DND-41 (cell line): ENCODE data around the gene MTERF4.

ENCODE experiments used
- ATAC-seq: fragments of 200-7000 bp; cut with Tn5 transposase; 3 replicates; pipeline ENCODE4 v1.9.1; 2021; ENCODE audit warnings: low read depth; ENCODE audit not compliant: insufficient read depth
- DNase-seq: peaks from one replicate; pipeline ENCODE4 v3.0.0-alpha.2; 2020
- H2AFZ ChIP-seq: 2 replicates; pipeline ENCODE4 v1.6.0; 2012; ENCODE audit warnings: low read depth, low read length
- H3K27ac ChIP-seq: 2 replicates; pipeline ENCODE4 v1.5.1; 2012; ENCODE audit warnings: low read length, inconsistent platforms
- H3K27me3 ChIP-seq: fragments of 200-600 bp; sonication (generic); 2 replicates; pipeline ENCODE4 v1.6.0; 2012; ENCODE audit warnings: low read length, mild to moderate bottlenecking, inconsistent platforms; ENCODE audit not compliant: insufficient read depth, poor library complexity
- H3K36me3 ChIP-seq: 2 replicates; pipeline ENCODE4 v1.5.1; 2012; ENCODE audit warnings: low read length, inconsistent platforms; ENCODE audit not compliant: insufficient read depth
- H3K4me1 ChIP-seq: 2 replicates; pipeline ENCODE4 v1.5.1; 2012; ENCODE audit warnings: mild to moderate bottlenecking, low read length; ENCODE audit not compliant: insufficient read depth
- H3K4me2 ChIP-seq: 2 replicates; pipeline ENCODE4 v1.6.0; 2012; ENCODE audit warnings: mild to moderate bottlenecking, moderate library complexity, low read length, inconsistent platforms; ENCODE audit not compliant: insufficient read depth
- H3K4me3 ChIP-seq, 2 experiments: fragments of 200-600 bp in 1 of 2; shearing (Covaris generic) in 1 of 2; 2 replicates each; pipeline ENCODE4 v1.5.1; 2012 to 2016; ENCODE audit warnings: inconsistent platforms in 2 of 2, low read length in 2 of 2, mild to moderate bottlenecking in 2 of 2, low read depth in 1 of 2, moderate library complexity in 1 of 2
- H3K79me2 ChIP-seq: 2 replicates; pipeline ENCODE4 v1.6.0; 2012; ENCODE audit warnings: low read length, inconsistent platforms; ENCODE audit not compliant: insufficient read depth
- H3K9ac ChIP-seq: 2 replicates; pipeline ENCODE4 v1.6.0; 2012; ENCODE audit warnings: low read depth, mild to moderate bottlenecking, inconsistent platforms, low read length, moderate library complexity
- H3K9me3 ChIP-seq: 2 replicates; pipeline ENCODE4 v1.5.1; 2012; ENCODE audit warnings: low read length, moderate library complexity, mild to moderate bottlenecking, inconsistent platforms; ENCODE audit not compliant: insufficient read depth, severe bottlenecking
- H4K20me1 ChIP-seq: 2 replicates; pipeline ENCODE4 v1.6.0; 2012; ENCODE audit warnings: low read length; ENCODE audit not compliant: insufficient read depth
- CTCF ChIP-seq: IDR thresholded peaks from 2 replicates; pipeline ENCODE4 v1.5.1; 2012; ENCODE audit warnings: borderline replicate concordance, low read length, moderate library complexity, mild to moderate bottlenecking; ENCODE audit not compliant: poor library complexity, severe bottlenecking; ENCODE audit errors: extremely low read depth
- EZH2 ChIP-seq: IDR thresholded peaks from 3 replicates; pipeline ENCODE4 v1.6.1; 2012; ENCODE audit warnings: borderline replicate concordance, low read depth, mild to moderate bottlenecking, moderate library complexity, low read length, inconsistent platforms; ENCODE audit not compliant: severe bottlenecking

The MTERF4 gene

DNA sequence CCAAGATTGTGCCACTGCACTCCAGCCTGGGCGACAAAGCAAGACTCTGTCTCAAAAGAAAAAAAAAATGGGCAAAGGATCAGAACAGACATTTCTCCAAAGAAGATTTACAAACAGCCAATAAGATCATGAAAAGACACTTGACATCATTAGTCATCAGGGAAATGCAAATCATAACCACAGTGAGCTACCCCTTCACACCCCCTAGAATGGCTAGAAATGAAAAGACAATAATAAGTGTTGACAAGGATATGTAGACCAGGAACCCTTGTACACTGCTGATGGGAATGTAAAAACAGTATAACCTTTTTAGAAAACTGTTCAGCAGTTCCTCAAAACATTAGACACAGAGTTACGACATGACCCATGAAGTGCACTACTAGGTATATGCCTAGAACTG lies 18.4 kb upstream of the MTERF4 start:
- no peak for ATAC-seq
- no peak overlapping the region for H3K27ac ChIP-seq
- H3K4me1 ChIP-seq = no peaks in the 10 kb centered on the region
- H3K9ac ChIP-seq = no peak overlapping the region
- no peaks in the 10 kb centered on the region for H3K79me2 ChIP-seq
- no peaks in the 10 kb centered on the region for H3K27me3 ChIP-seq
- H3K36me3 ChIP-seq = peaks cover 55% of the 10 kb centered on the region
- no peaks in the 10 kb centered on the region for H3K9me3 ChIP-seq
- H2AFZ ChIP-seq = no peak overlapping the region
- peaks cover 6% of the 10 kb centered on the region; the same call in 1 of the 2 replicates for H4K20me1 ChIP-seq
- TF ChIP-seq CTCF = no peak
- no peak for TF ChIP-seq EZH2
- H3K4me3 ChIP-seq = no peak overlapping the region
- DNase-seq = no peak
- no peak overlapping the region for H3K4me2 ChIP-seq

DNA sequence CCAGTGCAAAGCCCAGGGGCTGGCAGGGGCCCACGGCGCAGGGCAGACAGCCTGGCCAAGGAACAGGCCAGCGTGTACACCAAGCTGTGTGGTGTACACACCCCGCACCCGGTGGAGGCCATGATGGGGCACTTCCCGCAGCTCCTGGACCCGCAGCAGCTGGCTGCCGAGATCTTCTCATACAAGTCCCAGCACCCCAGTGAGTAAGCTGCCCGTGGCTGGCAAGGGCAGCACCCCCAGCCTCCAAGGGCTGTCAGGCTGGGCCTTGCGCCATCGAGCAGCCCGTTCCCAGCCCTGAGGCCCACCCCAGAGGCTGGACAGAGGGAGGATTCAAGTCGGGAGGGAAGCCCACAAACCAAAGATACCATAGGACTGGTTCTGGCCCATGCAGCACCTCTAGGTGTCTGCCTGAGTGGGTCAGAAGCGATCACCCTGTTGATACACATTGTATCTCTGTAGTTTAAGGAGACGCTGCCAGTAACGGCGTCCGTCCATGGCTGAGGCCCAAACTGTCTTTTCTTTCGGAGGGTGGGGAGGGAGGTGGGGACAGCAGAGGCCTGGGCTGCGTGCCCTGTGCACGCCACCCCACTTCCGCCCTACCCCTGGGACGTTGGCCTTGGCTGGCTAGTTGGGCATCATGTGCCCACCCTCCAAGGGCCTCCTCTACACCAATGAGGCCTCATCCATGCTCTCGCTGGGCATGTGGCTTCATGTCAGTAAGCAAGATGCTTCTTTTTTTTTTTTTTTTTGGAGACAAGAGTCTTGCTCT lies 16.8 kb upstream of the MTERF4 start:
- peaks cover 62% of the 10 kb centered on the region for H3K36me3 ChIP-seq
- DNase-seq (no peak), ATAC-seq (no peak)
- H4K20me1 ChIP-seq = peaks cover 6% of the 10 kb centered on the region; the same call in 1 of the 2 replicates
- no peaks in the 10 kb centered on the region for H3K4me1 ChIP-seq
- no peaks in the 10 kb centered on the region for H3K9me3 ChIP-seq
- H3K27ac ChIP-seq = no peak overlapping the region
- H3K9ac ChIP-seq = no peak overlapping the region
- H2AFZ ChIP-seq = no peak overlapping the region
- H3K27me3 ChIP-seq = no peaks in the 10 kb centered on the region
- TF ChIP-seq CTCF (no peak), EZH2 (no peak)
- no peak overlapping the region for H3K4me2 ChIP-seq
- H3K79me2 ChIP-seq = no peaks in the 10 kb centered on the region
- H3K4me3 ChIP-seq = no peak overlapping the region

DNA sequence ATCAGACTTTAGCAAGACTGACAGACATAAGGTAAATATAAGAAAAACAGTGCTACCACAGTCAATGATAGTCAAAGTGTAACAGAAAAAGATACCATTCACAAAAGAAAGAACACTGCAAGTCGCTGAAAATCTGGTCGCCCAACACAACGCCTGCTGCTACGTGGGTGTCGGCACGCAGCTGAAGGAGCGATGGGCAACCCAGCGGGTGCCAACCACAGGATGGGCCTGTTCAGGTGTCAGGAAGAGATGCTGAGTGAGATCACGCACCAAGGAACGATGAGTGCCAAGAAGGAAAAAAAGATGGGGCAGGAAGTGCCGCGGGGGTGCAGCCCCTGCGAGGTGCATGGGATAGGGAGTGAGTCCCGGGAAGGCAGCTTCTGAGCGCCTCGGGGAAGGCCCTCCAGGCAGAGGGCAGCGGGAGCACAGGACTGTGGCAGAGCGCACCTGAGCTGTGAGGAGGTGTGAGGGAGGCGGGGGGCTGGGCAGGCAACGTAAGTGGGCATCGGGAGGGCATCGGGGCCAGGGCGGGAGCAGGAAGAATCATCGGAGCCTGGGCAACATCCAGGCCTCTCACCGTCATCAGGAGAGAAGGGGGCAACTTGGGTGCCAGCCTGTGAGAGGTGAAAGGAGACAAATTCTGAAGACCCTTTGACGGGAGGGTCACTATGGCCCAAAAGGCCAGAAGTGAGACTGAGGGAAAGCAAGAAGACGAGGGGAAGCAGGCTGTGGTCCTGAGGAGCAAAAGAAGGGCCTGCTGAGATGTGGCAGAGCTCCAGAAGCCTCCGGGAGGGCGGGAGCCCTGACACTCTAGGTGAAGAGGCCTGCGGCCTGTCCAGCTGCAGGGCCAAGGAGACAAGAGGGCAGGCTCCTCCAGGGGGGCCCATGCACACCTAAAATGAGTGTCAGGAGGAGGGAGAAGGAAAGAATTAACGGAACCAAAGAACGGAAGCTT lies 14.8 kb upstream of the MTERF4 start:
- DNase-seq = no peak
- TF ChIP-seq EZH2 (no peak), CTCF (no peak)
- Histone ChIP-seq H3K36me3 (peaks cover 62% of the 10 kb centered on the region), H3K4me3 (no peak overlapping the region), H3K4me1 (no peaks in the 10 kb centered on the region), H3K4me2 (no peak overlapping the region), H3K79me2 (no peaks in the 10 kb centered on the region), H3K9ac (no peak overlapping the region), H3K9me3 (no peaks in the 10 kb centered on the region), H3K27ac (no peak overlapping the region), H4K20me1 (peaks cover 6% of the 10 kb centered on the region; the same call in 1 of the 2 replicates), H2AFZ (no peak overlapping the region), H3K27me3 (no peaks in the 10 kb centered on the region)
- no peak for ATAC-seq
